Gastrocnemius medialis (tissue), 4 donors: ENCODE data around the gene SMARCC1. TPM values are rescaled to one million over a fixed set of nuclear protein-coding genes. Genes with fewer than 3 reads are reported as not detected.

Source experiments
- ATAC-seq, 2 donors: fragments of 150-250 bp; one replicate each; pipeline ENCODE4 v1.9.1; 2016
- DNase-seq, 2 donors: peaks; one replicate each; pipeline ENCODE4 v3.0.0-alpha.2; 2019
- H3K27ac ChIP-seq, 4 donors: fragments of 200-600 bp; sonication (generic); 1 replicate in 1 of 4; 2 replicates in 3 of 4; pipeline ENCODE4 v1.5.1; 2016 to 2018; ENCODE audit warnings: mild to moderate bottlenecking in 2 of 4, moderate library complexity in 1 of 4
- H3K27me3 ChIP-seq, 3 donors: fragments of 200-600 bp; sonication (generic) in 2 of 3; 1 replicate in 1 of 3; 2 replicates in 2 of 3; pipeline versions ENCODE4 v1.5.1 to v1.6.0; 2016 to 2019; ENCODE audit warnings: mild to moderate bottlenecking in 1 of 3, moderate library complexity in 1 of 3
- H3K36me3 ChIP-seq, 2 donors: fragments of 200-600 bp; sonication (generic) in 1 of 2; one replicate each; pipeline ENCODE4 v1.5.1; 2017 to 2018
- H3K4me1 ChIP-seq, 2 donors: fragments of 200-600 bp; sonication (generic) in 1 of 2; one replicate each; pipeline ENCODE4 v1.5.1; 2016 to 2017; ENCODE audit warnings: mild to moderate bottlenecking in 2 of 2
- H3K4me3 ChIP-seq, 4 donors: fragments of 200-600 bp; sonication (generic) in 3 of 4; 1 replicate in 1 of 4; 2 replicates in 3 of 4; pipeline ENCODE4 v1.5.1; 2016 to 2019; ENCODE audit warnings: mild to moderate bottlenecking in 2 of 4
- H3K9me3 ChIP-seq, 3 donors: fragments of 200-600 bp; sonication (generic) in 2 of 3; 1 replicate in 1 of 3; 2 replicates in 2 of 3; pipeline ENCODE4 v1.5.1; 2016 to 2019
- CTCF ChIP-seq, 5 experiments: fragments of 450-650 bp in 3 of 5; fragments of 200-600 bp in 2 of 5; sonication (generic) in 2 of 5; IDR thresholded peaks in 4 of 5; conservative IDR thresholded peaks in 1 of 5; 1 replicate in 4 of 5; 2 replicates in 1 of 5; pipeline ENCODE4 v1.5.1; 2016 to 2019; ENCODE audit warnings: antibody characterized with exemption in 5 of 5, mild to moderate bottlenecking in 3 of 5, moderate library complexity in 3 of 5
- POLR2A ChIP-seq, 2 donors: fragments of 450-650 bp; IDR thresholded peaks; one replicate each; pipeline ENCODE4 v1.6.1; 2017; ENCODE audit warnings: antibody characterized with exemption in 2 of 2, mild to moderate bottlenecking in 2 of 2, moderate library complexity in 2 of 2
- in situ Hi-C, 4 donors: fragments of 200-750 bp; cut with MboI; loops; one replicate each; pipeline versions ENCODE4 v1.15.0 to v1.8.0; 2017; ENCODE audit warnings: low sequenced_read_pairs in 4 of 4
- intact Hi-C: fragments of 100-400 bp; cut with DNase I; formaldehyde crosslinking; loops from one replicate; pipeline ENCODE4 v1.15.1; 2023; ENCODE audit warnings: low total_unique reads
- total RNA-seq, 4 donors: library from RNA; depleted of rRNA; stranded (reverse); fragments of >200 nt; gene quantifications; one replicate each; pipeline versions ENCODE4 v1.1.0 to v1.2.3, GENCODE V29; 2016

Gene SMARCC1
- total RNA-seq, 4 donors from 2014 or later = 24.5 to 32.1 (median 28.1) TPM

GRCh38 chr3:47571391-47572175 is 210.1 kb downstream of the SMARCC1 start:
- DNase-seq = no peak
- TF ChIP-seq POLR2A (IDR thresholded peaks at IDR 0.05) (no peak), CTCF (IDR thresholded peaks at IDR 0.05 in 4 of 5, conservative IDR thresholded peaks at IDR 0.05 in 1 of 5) (no peak)
- Histone ChIP-seq H3K4me3 (no peak overlapping the region), H3K9me3 (no peaks in the 10 kb centered on the region), H3K27ac (no peak overlapping the region), H3K4me1 (no peaks in the 10 kb centered on the region), H3K36me3 (no peaks in the 10 kb centered on the region), H3K27me3 (no peaks in the 10 kb centered on the region)
- intact Hi-C loops = no loop called here
- no peak for ATAC-seq
- in situ Hi-C loops = no loop called here

- no peak overlapping the region for H3K27ac ChIP-seq
- H3K27me3 ChIP-seq = no peaks in the 10 kb centered on the region
- no peaks in the 10 kb centered on the region for H3K36me3 ChIP-seq
- H3K4me1 ChIP-seq = no peaks in the 10 kb centered on the region
- in situ Hi-C loops = no loop called here
- TF ChIP-seq POLR2A (IDR thresholded peaks at IDR 0.05) = no peak
- no peak for TF ChIP-seq CTCF (IDR thresholded peaks at IDR 0.05 in 4 of 5, conservative IDR thresholded peaks at IDR 0.05 in 1 of 5)
- DNase-seq = no peak
- no peak overlapping the region for H3K4me3 ChIP-seq
- no peak for ATAC-seq
- H3K9me3 ChIP-seq = no peaks in the 10 kb centered on the region
- intact Hi-C loops = no loop called here
Measured at GRCh38 chr3:47568901-47569300, 212.8 kb downstream of the SMARCC1 start.

- Histone ChIP-seq H3K9me3 (no peaks in the 10 kb centered on the region), H3K27ac (no peak overlapping the region), H3K27me3 (no peaks in the 10 kb centered on the region), H3K36me3 (no peaks in the 10 kb centered on the region), H3K4me3 (no peak overlapping the region), H3K4me1 (no peaks in the 10 kb centered on the region)
- intact Hi-C loops (no loop called here), in situ Hi-C loops (no loop called here)
- DNase-seq = no peak
- no peak for TF ChIP-seq POLR2A (IDR thresholded peaks at IDR 0.05)
- ATAC-seq = no peak
Measured at GRCh38 chr3:47567149-47567548, 214.5 kb downstream of the SMARCC1 start.

DNA sequence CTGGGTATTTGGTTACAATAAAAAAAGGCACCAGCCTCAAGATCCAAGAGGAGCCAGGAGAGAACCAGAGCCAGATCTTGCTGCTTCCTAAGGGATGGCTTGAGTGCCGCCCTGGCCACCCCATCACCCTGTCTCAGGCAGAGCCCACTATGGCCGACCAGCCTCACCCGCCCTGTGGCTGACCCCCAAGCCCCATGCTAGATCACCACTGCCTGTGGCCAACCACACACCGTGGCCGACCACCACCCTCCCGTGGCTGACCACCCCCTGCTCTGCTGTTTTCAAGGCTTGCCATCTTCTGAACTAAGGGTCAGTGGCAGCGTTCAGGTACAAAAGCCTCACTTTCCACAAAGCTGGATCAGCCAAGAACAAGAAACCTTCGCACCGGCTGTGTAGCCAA is 215.0 kb downstream of the SMARCC1 start:
- H3K27me3 ChIP-seq = no peaks in the 10 kb centered on the region
- no peak for ATAC-seq
- no peak overlapping the region for H3K27ac ChIP-seq
- no peaks in the 10 kb centered on the region for H3K4me1 ChIP-seq
- intact Hi-C loops (no loop called here), in situ Hi-C loops (no loop called here)
- H3K4me3 ChIP-seq = no peak overlapping the region
- TF ChIP-seq POLR2A (IDR thresholded peaks at IDR 0.05) (no peak), CTCF (IDR thresholded peaks at IDR 0.05 in 4 of 5, conservative IDR thresholded peaks at IDR 0.05 in 1 of 5) (no peak)
- no peak for DNase-seq
- H3K36me3 ChIP-seq = no peaks in the 10 kb centered on the region
- H3K9me3 ChIP-seq = no peaks in the 10 kb centered on the region

DNA sequence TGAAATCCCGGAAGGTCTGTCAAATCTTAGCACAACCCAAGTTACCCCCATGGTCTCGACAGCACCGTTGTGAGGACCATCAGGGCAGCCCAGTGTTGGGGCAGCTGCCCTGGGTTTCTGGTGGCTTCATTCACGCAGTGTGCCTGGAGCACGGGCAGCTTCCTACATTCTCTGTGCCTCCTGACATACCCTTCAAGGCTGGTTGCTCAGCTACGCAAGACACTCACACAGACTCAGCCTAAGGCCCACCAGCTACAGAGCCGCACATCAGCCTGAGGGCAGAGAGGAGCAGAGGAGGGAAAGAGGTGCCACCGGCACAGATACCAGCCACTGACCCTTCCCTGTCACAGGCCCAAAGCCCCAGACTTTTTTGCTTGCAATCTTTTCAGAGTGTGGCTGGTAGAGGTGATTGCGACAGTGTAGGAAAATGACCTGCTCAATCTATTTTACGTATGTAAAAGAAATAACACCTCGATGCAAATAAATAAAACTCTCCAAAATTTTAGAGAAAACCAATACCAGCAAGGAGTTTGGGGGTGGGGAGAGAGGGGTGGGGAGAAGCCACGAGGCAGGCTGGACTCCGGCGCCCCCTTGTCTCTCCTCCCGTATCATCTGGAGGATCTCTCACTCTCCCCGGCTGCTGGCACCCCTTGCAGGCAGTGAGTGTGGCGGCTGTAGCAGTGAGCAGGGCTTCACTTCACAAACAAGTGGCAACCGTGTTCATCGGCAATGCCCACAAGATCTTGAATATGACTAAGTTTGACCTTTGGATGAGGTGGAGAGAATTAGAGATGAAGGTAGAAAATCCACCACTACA is 215.8 kb downstream of the SMARCC1 start:
- H3K4me3 ChIP-seq = no peak overlapping the region
- H3K9me3 ChIP-seq = no peaks in the 10 kb centered on the region
- no peaks in the 10 kb centered on the region for H3K36me3 ChIP-seq
- intact Hi-C loops (no loop called here), in situ Hi-C loops (no loop called here)
- DNase-seq (no peak), ATAC-seq (no peak)
- H3K4me1 ChIP-seq = no peaks in the 10 kb centered on the region
- no peak for TF ChIP-seq POLR2A (IDR thresholded peaks at IDR 0.05)
- no peak for TF ChIP-seq CTCF (IDR thresholded peaks at IDR 0.05 in 4 of 5, conservative IDR thresholded peaks at IDR 0.05 in 1 of 5)
- H3K27me3 ChIP-seq = no peaks in the 10 kb centered on the region
- H3K27ac ChIP-seq = no peak overlapping the region
